ENCODE results near the gene ABHD15. TPM values are rescaled to one million over a fixed set of nuclear protein-coding genes. Genes with fewer than 3 reads are reported as not detected.

The ABHD15 gene
- polyA plus RNA-seq, 1 donor from 2014 or later = 0.21 TPM

DNA sequence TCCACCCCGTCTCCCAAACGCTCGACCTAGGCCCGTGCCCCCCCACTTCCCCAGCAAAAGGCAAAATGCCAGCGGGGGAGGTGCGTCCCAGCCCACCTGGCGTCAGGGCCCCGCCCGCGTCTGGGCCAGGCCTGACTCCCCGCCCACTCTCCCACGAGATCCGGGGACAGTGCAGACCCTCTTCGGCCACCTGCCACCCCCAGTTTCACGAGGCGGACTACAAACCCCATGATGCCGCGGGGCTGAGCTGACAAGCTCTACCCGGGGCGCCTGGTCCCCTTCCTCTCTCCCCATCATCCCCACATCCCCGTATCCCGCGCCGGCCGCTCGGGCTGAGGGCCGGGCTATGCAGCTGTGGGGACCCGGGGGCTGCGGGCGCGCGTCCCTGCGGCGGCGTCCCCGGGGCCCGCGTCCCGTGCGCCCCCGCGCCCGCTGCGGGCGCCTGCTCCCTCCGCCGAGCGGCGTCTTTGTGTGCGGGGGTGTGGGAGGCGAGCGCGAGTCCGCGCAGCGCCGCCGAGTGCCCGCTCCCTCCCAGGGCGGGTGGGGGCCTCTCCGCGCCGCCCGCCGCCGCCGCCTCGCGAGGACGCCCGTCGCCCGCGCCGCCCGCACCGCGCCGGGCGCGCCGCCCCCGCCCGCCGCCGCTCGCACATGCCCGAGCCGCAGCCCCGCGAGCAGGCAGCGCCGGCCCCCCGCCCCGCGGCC, 26.2 kb upstream of the ABHD15 start, which contains the start of gene ANKRD13B:
Gene ANKRD13B, plus strand, starts transcription at position 283 of the 702 bp plus-strand sequence. CDS start 490 bp downstream, outside the sequence.
- H2AFZ ChIP-seq (ENCODE audit: low read depth, low read length) = peak within 1 kb of the TSS; percentile 42
- H3K27me3 ChIP-seq (ENCODE audit: insufficient read depth, low read depth, low read length) = no peaks in the 10 kb centered on the region
- H3F3A ChIP-seq (ENCODE audit: insufficient read depth, low read length, poor library complexity, severe bottlenecking) = peaks cover 2% of the 10 kb centered on the region
- peak within 1 kb of the TSS; percentile 82 for H3K9ac ChIP-seq (ENCODE audit: low read length)
- no peaks in the 10 kb centered on the region for H3K9me3 ChIP-seq (ENCODE audit: low read length)
- peak within 1 kb of the TSS; percentile 91 for H3K4me2 ChIP-seq (ENCODE audit: low read length)
- peaks cover 47% of the 10 kb centered on the region for H3K79me2 ChIP-seq (replicated peaks; ENCODE audit: insufficient read depth, low read length)
- H3K4me3 ChIP-seq (ENCODE audit: low read length) = peak within 1 kb of the TSS; percentile 91
- H3K9me2 ChIP-seq (ENCODE audit: insufficient read depth, low read length) = no peaks in the 10 kb centered on the region
- peaks cover 18% of the 10 kb centered on the region for H4K20me1 ChIP-seq (ENCODE audit: insufficient read depth)
- no peaks in the 10 kb centered on the region for H3K36me3 ChIP-seq (ENCODE audit: insufficient read depth, low read length)
- TF ChIP-seq EZH2 (IDR thresholded peaks at IDR 0.05; ENCODE audit: borderline replicate concordance, insufficient read depth, low read length, poor library complexity, severe bottlenecking) = no peak
- peak; percentile 48 for TF ChIP-seq POLR2AphosphoS5 (IDR thresholded peaks at IDR 0.05)
- TF ChIP-seq EP300 (conservative IDR thresholded peaks at IDR 0.05; ENCODE audit: poor library complexity, severe bottlenecking) = peak; percentile 34
- TF ChIP-seq, protein P1, sequence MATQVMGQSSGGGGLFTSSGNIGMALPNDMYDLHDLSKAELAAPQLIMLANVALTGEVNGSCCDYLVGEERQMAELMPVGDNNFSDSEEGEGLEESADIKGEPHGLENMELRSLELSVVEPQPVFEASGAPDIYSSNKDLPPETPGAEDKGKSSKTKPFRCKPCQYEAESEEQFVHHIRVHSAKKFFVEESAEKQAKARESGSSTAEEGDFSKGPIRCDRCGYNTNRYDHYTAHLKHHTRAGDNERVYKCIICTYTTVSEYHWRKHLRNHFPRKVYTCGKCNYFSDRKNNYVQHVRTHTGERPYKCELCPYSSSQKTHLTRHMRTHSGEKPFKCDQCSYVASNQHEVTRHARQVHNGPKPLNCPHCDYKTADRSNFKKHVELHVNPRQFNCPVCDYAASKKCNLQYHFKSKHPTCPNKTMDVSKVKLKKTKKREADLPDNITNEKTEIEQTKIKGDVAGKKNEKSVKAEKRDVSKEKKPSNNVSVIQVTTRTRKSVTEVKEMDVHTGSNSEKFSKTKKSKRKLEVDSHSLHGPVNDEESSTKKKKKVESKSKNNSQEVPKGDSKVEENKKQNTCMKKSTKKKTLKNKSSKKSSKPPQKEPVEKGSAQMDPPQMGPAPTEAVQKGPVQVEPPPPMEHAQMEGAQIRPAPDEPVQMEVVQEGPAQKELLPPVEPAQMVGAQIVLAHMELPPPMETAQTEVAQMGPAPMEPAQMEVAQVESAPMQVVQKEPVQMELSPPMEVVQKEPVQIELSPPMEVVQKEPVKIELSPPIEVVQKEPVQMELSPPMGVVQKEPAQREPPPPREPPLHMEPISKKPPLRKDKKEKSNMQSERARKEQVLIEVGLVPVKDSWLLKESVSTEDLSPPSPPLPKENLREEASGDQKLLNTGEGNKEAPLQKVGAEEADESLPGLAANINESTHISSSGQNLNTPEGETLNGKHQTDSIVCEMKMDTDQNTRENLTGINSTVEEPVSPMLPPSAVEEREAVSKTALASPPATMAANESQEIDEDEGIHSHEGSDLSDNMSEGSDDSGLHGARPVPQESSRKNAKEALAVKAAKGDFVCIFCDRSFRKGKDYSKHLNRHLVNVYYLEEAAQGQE (IDR thresholded peaks at IDR 0.05; ENCODE audit: borderline replicate concordance) = peak; percentile 35
- no peak for TF ChIP-seq RAD21 (conservative IDR thresholded peaks at IDR 0.05)
- peak; percentile 34 for TF ChIP-seq TAF1 (IDR thresholded peaks at IDR 0.05; ENCODE audit: low read depth)
- no peak for TF ChIP-seq SMC3 (conservative IDR thresholded peaks at IDR 0.05; ENCODE audit: poor library complexity)
- peak; percentile 35 for TF ChIP-seq MXI1 (conservative IDR thresholded peaks at IDR 0.05; ENCODE audit: poor library complexity, severe bottlenecking)
- H3K27ac ChIP-seq (ENCODE audit: low read length) = peak within 1 kb of the TSS; percentile 57

DNA sequence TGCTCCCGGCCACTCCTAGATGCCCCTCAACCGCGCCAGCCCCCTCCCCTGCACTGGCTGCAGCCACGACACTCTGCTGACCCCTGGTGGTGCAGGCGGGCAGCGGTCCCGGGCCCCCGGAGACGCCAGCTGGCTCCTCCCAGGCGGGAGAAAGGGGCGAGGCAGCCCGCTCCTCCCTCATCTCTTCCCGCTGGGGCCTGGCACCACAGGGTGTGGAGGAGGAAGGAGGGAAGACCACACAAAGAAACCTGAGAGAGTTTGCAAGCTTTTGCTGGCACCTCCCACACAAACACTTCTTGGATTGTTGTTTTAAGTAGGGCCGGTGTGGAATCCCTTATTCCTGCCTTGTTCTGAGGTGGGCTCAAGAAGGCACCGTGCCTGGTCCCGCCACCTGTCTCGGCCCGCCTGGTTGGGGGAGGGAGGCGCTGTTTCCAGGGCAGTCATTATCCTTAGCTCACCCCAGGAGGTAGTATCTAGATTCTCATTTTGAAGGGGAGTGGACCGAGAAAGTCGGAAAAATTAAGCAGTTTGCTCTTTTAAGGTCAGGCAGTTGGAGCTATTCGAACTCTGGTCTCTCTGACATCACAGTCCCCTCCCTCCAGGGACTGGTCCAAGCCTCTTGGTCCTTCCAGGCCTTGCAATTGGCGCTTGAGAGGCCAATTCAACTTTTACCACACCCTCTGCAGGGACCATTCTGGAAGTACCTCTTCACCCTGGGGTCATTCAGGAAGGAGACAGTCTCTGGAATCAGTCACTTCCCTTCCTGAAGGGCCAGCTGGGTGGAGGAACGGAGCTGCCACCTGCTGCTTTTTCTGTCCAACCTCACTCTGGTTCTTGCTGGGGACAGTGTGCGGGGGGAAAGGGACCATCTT, 25.1 kb upstream of the ABHD15 start:
- Histone ChIP-seq H3K9ac (ENCODE audit: low read length) (peak overlapping the region; percentile 78), H3K36me3 (ENCODE audit: insufficient read depth, low read length) (no peaks in the 10 kb centered on the region), H3K4me2 (ENCODE audit: low read length) (peak overlapping the region; percentile 72), H3K4me3 (ENCODE audit: low read length) (peak overlapping the region; percentile 75), H3K9me3 (ENCODE audit: low read length) (no peaks in the 10 kb centered on the region), H3K27me3 (ENCODE audit: insufficient read depth, low read depth, low read length) (no peaks in the 10 kb centered on the region), H4K20me1 (ENCODE audit: insufficient read depth) (peaks cover 19% of the 10 kb centered on the region), H2AFZ (ENCODE audit: low read depth, low read length) (no peak overlapping the region), H3K27ac (ENCODE audit: low read length) (peak overlapping the region; percentile 57), H3F3A (ENCODE audit: insufficient read depth, low read length, poor library complexity, severe bottlenecking) (peaks cover 2% of the 10 kb centered on the region), H3K9me2 (ENCODE audit: insufficient read depth, low read length) (no peaks in the 10 kb centered on the region), H3K79me2 (replicated peaks; ENCODE audit: insufficient read depth, low read length) (peaks cover 47% of the 10 kb centered on the region)
- no peak for TF ChIP-seq MXI1 (conservative IDR thresholded peaks at IDR 0.05; ENCODE audit: poor library complexity, severe bottlenecking)
- no peak for TF ChIP-seq EP300 (conservative IDR thresholded peaks at IDR 0.05; ENCODE audit: poor library complexity, severe bottlenecking)
- TF ChIP-seq SMC3 (conservative IDR thresholded peaks at IDR 0.05; ENCODE audit: poor library complexity) = peak; percentile 86
- no peak for TF ChIP-seq TAF1 (IDR thresholded peaks at IDR 0.05; ENCODE audit: low read depth)
- no peak for TF ChIP-seq EZH2 (IDR thresholded peaks at IDR 0.05; ENCODE audit: borderline replicate concordance, insufficient read depth, low read length, poor library complexity, severe bottlenecking)
- TF ChIP-seq, protein P1 (IDR thresholded peaks at IDR 0.05; ENCODE audit: borderline replicate concordance) = no peak
- peak; percentile 34 for TF ChIP-seq POLR2AphosphoS5 (IDR thresholded peaks at IDR 0.05)
- TF ChIP-seq RAD21 (conservative IDR thresholded peaks at IDR 0.05) = peak; percentile 90
- TF ChIP-seq, protein P2, sequence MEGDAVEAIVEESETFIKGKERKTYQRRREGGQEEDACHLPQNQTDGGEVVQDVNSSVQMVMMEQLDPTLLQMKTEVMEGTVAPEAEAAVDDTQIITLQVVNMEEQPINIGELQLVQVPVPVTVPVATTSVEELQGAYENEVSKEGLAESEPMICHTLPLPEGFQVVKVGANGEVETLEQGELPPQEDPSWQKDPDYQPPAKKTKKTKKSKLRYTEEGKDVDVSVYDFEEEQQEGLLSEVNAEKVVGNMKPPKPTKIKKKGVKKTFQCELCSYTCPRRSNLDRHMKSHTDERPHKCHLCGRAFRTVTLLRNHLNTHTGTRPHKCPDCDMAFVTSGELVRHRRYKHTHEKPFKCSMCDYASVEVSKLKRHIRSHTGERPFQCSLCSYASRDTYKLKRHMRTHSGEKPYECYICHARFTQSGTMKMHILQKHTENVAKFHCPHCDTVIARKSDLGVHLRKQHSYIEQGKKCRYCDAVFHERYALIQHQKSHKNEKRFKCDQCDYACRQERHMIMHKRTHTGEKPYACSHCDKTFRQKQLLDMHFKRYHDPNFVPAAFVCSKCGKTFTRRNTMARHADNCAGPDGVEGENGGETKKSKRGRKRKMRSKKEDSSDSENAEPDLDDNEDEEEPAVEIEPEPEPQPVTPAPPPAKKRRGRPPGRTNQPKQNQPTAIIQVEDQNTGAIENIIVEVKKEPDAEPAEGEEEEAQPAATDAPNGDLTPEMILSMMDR (IDR thresholded peaks at IDR 0.05; ENCODE audit: poor library complexity, severe bottlenecking) = peak; percentile 97
